LHCN-M2 (cell line): Measurements from ENCODE around the gene MISP. TPM values are rescaled to one million over a fixed set of nuclear protein-coding genes. Genes with fewer than 3 reads are reported as not detected.

Source experiments
- DNase-seq: peaks from one replicate; pipeline ENCODE4 v3.0.0-alpha.2; 2012; ENCODE audit warnings: low read depth
- total RNA-seq: library from RNA; depleted of rRNA; stranded (reverse); fragments of >200 nt; gene quantifications from 2 replicates; pipeline ENCODE4 v1.2.3, GENCODE V29; 2014

The MISP gene
- total RNA-seq, 1 experiment from 2014 or later, result 0.46 TPM

DNA sequence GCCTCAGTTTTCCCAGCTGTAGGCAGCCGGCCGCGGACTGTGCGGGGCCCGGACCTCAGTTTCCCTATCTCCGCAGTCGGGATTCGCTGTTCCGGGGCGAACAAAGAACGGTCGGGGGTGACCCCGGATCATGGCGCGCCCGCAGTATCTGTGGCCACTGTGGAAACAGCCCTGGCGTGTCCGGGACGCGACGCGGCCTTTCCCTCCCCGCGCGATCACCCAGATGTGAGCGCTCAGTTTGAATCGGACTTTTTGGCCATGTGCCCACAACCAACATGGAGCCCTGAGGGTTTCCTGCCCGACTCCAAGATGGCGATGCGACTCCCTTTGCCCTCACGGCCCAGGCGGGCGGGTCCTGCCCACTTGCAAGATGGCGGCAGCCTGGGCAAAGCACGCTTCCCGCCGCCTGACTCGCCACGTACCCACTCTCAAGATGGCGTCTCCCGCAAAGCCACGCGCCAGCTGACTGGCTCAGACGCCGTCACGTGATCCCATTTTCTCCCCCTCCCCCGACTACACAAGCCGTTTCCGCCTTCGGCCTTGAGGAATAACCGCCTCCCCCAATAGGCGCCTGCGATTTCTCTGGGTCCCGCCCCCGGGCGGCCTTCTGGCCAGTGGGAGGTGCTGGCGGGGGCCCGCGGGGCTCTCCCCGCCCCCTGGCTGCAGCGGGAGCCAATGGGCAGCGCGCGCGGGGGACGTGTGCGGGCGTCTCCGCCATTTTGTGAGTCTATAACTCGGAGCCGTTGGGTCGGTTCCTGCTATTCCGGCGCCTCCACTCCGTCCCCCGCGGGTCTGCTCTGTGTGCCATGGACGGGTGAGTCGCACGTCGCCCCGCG lies 46.0 kb downstream of the MISP start, which contains the start of gene PTBP1:
TSS of gene PTBP1 (plus strand) at position 761 of the 836 bp plus-strand sequence. CDS start at position 807, 46 bp downstream.
- DNase-seq, result peak; percentile 100

DNA sequence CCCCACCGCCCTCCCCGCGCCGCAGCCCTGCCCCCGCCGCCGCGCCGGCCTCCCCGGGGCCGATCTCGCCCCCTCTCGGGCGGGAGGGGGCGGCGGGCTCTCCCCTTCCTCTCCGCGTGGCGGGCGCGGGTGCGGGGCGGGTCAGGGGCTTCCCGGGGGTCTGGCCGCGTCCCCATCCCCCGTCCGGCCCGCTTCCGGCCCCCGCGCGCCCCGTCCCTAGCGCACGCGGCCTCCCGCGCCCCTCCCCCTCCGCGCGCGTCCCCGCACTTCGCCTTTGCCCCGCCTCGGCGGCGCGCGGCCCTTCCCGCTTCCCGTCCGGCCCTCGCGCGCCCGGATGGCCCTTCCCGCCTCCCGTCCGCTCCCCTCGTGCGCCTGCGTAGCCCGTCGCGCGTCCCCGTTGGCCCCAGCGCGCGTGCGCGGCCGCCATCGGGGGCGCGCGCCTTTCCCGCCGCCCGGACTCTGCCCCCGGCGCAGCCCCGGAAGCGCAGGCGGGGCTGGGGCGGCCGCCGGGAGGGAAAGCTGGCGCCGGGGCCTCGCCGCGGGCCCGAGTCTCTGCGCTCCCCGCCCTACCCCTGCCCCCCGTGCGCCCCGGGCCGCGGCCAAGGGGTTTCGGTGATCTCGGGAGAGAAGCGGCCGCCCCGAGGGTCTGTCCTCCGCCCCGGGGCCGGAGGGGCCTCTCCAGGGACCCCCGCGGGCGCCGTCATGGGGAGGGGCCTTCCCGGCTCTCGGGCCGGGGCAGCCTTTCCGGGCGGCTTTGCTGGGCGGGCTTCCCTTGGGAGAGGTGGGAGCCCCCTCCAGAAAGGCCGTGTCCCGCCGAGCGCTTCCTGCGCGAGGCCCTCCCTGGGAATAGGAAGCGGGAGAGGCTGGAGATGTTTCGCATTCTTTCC lies 46.9 kb downstream of the MISP start:
- DNase-seq, result peak; percentile 90

DNA sequence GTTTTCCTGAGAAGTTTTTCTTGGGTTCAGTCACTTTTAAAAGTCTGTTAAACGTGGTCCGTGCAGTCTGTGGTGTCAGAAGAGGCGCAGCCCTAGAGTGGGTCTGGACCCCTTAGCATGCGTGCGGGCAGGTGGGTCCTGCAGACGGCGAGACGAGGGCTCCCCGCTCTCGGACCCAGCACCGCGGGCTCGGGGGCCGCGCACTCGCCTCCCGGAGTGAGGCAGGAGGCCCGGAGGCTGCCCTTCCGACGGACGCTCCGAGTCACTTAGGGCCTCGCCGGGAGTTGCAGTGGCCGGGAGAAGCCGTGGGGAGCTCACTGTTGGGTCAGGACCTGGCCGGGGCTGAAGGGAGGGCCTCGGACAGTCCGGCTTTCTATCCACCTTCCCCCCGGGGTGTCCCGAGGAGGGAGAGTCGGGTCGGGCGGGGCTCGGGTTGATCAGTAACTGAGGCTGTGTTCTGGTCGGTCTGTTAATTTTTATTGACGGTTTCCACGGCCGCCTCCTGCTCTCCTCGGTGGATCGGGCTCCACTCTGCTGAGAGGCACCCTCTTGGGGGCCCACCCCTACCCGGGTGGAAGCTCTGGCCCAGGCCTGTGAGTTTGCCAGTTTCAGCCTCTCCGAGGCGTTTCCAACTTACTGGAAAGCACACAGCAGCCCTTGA lies 47.6 kb downstream of the MISP start:
- DNase-seq, result no peak

DNA sequence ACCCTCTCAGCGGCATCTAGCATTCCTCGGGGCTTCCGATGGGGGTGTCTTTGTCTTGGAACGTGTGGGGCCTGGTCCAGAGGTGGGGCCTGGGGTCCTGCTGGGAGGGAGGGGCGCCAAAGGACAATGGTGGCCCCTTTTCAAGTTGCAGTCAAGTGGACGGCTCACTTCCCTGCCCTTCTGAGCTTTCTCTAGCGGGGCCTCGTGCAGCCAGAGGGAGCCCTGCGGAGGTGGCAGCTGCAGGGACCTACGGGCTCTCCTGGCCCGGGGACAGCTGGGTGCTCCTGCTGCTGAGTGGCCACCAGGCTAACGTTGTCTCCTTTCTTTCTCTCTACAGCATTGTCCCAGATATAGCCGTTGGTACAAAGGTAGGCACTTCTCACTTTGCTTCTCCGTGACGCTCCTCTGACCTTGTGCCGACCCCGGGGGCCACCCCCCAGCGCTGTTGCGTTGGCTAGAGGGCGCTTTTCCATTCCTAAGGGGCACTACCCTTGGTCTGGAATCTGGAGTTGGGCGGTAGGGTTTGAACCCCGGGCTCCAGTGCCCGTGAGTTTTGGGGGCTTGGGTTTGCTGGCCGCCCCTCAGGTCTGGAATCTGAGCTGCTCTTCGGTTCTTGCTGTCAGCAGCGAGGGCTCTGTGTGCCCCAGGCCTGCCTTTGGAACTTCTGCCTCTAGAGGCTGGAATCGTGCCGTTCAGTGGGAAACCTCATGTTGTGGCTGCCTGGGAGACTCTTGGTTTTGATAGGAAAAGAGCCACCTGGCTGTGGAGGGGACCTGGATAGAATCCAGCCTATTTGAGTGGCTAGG lies 48.4 kb downstream of the MISP start:
- DNase-seq, result peak; percentile 60

DNA sequence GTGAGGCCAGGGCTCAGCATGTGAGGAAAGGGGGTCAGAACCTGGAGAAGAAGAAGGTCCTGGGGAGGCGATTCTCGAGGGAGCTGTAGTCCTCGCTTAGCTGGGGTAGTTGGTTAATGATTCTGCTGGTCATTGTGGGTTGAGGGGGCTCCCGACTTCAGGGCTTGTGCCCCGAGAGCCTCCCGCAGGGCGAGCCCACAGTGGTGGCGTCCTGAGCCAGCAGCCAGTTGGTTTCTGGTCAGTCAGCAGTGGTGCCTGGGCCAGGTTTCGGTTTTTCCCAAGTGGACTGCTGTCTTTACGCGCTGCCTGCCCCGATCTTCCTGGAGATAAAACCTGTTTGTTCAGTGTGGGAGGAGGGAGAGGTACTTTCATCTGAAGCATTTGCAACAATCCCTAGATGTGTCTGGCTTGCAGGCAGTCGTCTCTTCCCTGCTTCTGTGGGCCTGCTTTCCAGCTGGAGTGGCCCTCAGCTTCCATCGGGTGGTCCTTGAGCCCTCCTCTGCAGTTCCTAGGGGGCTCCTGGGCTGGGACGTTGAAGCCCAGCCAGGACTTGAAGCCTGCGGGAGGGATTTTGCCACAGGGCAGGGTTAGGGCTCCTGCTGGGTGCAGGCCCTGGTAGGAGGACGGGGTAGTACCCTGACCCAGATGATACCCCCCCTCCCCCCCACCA lies 49.6 kb downstream of the MISP start:
- DNase-seq, result no peak

DNA sequence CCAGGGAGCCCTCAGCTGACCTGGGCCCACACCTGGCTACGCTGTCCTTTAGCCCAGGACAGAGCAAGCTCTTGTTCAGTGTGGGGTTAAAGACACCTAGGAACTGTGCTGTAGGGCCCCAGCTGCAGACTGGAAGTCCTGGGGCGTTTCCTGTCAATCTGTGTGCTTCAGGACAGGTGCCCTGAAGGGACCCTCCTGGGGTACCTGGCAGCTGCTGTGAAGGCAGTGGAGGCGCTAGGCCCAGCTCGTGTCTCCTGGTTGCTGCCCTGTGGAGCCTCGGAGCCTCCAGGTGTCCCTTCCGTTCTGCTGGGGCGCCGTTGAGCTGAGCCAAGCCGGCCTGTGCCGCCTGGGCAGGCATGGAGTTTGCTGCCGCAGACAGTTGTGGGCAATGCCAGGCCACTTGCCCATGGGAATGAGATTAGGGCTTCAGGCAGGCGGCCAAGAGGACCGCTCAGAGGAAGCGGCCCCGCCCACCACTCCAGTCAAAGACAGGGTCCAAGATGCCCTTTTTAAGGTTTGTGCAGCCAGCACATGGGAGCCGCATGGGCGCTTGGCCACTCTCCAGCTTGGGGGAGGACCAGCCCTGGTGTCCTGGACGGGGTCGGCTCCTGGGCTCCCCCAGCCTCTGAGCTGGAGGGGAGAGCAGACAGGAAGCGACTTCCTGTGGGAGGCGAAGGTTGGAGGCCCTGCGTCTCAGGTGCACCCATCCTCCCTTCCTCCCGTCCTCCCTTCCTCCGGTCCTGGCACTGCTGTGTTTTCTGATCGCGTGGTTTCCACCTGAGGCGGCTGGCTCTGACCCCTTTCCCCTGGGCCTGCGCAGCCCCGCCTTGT lies 50.3 kb downstream of the MISP start:
- DNase-seq, result peak; percentile 74

DNA sequence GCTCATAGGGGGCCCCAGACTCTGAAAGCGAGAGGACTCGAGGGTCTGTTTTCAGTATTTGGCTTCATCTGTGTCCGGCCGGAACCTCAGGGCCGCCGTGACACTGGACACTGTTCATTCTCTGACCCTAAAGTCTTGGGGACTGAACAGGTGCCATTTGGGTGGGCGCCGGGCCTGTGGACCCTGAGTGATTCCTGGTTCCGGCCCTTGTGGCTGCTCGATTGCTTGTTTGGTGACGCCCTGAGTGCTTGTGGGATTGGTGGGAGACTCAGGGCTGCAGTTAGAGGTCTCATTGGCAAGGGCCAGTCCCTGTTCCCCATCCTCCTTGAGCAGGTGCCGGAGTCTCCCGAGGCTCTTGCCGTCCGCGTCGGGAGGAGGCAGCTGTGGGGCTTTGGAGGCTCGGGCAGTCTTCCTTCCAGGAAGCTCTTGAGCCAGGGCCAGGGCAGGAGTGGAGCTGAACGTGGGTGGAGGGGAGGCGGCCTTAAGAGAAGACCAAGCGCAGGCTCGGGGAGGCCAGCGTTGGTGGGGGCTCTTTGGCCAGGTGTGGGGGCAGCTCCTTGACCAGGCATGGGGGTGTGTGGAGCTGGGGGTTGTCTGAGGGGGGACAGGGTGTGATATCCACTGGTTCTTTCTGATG lies 51.1 kb downstream of the MISP start:
- DNase-seq, result peak; percentile 31

DNA sequence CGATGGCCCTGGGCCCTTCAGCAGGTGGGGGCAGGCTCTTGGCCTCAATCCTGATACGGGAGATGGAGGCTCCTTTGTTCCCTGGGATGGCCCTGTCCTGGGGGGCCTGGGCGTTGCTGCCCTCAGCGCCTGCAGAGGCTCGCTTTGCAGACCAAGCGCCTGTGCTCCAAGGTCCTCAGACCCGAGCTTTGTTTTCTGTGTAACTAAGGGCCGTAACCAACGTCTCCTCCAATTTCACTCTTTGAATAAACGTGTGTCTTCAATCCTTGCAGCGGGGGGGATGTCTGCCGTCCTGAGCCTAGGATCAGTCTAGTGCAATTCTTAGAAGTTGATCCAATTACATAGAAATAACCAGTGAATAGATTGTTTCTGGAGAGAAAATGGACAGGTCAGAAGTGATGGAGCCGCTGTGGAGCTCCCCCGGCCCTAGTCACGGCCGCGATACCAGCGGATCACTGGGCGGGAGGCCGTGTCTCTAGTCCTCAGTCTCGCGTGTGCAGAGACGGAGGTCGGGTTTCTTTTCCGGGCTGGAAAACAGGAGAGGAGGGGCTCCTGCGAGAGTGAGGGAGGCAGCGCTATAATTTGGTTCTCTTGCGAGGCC lies 51.7 kb downstream of the MISP start:
- no peak for DNase-seq

DNA sequence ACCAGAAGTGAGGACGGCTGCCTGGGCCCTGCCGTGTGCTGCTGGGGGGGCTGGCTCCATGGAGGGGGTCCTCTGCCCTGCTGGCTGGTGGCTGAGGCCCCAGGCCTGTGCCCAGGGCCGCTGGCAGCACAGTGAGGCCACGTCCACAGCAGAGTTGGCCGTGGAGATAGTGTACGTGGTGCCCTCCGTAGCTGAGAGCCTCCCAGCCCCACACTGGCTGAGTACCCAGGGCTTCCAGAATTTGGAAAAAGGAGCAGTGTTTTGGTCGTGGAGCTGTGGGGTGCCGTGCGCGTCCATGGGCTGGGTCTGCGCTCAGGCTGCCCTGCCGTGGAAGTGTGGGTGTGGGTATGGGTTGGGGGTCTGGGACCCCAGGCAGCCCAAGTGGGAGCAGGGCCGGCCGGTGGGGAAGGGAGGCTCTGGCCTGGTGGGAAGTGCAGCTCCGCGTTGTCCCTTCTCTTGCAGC lies 52.2 kb downstream of the MISP start:
- DNase-seq, result no peak

DNA sequence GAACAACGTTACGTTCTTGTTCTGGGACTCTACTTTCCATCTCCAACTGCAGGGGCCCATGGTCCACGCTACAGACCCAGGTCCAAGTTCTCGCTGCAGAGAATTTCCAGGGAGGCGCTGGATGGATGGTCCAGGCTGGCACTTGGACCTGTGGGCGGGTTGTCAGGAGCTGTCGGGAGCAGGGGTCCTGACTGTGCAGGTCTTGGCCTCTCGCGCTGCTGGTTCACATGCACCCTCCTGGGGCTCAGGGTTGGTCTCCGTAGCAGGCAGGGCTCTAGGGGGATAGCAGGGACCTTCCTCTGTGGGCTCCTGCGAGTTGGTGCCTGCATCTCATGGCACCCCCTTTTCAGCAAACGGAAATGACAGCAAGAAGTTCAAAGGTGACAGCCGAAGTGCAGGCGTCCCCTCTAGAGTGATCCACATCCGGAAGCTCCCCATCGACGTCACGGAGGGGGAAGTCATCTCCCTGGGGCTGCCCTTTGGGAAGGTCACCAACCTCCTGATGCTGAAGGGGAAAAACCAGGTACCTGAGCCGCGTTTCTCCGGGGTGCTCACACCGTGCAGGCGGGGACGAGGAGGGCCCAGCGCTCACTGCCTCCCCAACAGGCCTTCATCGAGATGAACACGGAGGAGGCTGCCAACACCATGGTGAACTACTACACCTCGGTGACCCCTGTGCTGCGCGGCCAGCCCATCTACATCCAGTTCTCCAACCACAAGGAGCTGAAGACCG lies 52.9 kb downstream of the MISP start:
- no peak for DNase-seq

DNA sequence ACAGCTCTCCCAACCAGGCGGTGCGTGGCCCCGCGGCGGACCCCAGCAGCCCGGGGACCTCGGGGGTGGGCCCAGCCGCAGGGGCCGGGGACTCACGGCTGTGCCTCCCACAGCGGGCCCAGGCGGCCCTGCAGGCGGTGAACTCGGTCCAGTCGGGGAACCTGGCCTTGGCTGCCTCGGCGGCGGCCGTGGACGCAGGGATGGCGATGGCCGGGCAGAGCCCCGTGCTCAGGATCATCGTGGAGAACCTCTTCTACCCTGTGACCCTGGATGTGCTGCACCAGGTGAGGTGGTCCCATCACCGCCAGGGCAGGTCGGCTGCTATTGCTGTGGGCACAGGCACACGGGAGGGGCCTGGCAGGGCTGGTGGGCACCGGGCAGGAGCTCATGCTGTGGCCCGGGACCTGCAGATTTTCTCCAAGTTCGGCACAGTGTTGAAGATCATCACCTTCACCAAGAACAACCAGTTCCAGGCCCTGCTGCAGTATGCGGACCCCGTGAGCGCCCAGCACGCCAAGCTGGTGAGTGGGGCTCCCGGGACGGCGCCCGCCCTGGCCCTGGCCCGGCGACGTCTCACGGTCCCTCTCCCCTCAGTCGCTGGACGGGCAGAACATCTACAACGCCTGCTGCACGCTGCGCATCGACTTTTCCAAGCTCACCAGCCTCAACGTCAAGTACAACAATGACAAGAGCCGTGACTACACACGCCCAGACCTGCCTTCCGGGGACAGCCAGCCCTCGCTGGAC lies 53.7 kb downstream of the MISP start:
- DNase-seq, result no peak

DNA sequence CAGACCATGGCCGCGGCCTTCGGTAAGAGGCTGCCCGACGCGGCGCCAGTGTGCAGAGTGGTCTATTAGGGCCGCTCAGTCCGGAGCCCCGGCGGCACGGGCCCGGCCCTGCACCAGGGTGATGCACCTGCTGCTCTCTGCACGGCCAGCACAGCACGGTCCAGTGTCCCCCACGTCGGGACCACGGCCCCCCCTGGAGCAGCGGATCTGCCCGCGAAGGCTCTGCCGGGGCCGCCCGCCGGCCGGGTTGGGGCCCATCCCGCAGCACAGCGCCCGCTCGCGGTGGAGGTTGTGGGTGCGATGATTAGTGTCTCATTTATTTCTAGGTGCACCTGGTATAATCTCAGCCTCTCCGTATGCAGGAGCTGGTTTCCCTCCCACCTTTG lies 54.2 kb downstream of the MISP start:
- DNase-seq, result no peak

DNA sequence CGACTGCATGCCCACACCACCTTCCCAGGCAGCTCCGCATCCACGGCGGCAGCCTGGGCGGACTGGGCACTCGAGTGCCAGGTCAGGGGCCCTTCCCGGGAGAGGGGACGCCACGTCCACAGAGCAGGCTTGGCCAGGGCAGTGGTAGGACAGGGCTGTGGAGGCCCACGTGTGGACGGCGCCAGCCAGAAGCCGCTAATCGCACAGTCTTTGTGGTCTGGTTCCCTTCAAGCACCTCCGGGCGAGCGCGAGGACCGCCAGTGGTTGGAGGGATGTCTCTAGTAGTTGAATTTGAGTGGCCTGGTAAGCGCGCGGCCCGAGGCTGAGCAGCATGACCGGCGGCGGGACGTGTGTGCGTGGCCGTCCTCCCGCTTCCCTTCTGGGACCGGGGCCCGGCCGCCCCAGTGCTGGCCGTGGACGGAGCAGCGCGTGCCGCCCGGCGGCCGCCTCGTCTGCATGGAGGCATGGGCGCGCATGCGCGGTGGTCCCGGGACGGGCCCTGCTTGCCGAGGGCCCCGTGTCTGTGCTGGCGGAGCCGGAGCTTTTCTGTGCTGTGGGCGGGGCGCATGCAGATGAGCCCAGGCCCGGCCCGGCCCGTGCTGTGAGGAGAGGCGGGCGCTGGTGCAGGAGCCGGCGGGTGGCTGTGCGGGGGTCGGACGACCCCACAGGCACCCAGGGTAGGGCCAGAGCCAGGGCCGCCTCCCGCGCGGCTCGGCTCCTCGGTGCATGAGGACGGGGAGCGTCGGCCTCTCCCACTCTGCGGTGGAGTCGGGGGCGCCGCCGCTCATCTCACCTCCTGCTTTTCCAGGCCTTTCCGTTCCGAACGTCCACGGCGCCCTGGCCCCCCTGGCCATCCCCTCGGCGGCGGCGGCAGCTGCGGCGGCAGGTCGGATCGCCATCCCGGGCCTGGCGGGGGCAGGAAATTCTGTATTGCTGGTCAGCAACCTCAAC lies 55.0 kb downstream of the MISP start:
- DNase-seq, result no peak

DNA sequence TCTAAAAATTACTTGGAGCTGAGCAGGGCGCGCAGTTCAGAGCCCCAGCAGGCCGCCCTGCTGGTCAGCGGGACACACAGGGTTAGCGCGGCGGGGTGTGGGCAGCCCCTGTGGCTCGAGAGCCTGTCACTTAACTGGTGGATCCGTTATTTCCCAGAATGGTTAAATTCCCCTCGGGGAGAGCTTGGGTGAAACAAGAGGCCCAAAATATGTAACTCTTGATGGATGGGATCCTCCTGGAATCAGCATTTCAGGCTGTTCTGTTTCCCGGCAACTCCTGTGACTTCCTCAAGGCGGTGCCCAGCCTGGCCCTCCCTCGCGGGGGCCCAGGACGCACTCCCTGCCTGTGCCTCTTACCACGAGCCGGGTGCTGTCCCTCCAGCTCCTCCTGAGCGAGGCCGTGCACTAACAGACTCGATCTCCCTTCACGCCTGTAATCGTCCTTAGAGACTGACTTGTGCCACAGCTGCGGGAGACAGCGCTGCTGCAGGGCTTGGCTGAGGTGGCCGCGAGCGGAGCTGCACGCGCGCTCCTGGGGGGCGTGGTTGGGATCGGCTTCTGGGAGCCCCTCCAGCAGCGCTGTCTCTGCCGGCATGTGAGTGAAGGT lies 56.0 kb downstream of the MISP start:
- DNase-seq, result no peak

DNA sequence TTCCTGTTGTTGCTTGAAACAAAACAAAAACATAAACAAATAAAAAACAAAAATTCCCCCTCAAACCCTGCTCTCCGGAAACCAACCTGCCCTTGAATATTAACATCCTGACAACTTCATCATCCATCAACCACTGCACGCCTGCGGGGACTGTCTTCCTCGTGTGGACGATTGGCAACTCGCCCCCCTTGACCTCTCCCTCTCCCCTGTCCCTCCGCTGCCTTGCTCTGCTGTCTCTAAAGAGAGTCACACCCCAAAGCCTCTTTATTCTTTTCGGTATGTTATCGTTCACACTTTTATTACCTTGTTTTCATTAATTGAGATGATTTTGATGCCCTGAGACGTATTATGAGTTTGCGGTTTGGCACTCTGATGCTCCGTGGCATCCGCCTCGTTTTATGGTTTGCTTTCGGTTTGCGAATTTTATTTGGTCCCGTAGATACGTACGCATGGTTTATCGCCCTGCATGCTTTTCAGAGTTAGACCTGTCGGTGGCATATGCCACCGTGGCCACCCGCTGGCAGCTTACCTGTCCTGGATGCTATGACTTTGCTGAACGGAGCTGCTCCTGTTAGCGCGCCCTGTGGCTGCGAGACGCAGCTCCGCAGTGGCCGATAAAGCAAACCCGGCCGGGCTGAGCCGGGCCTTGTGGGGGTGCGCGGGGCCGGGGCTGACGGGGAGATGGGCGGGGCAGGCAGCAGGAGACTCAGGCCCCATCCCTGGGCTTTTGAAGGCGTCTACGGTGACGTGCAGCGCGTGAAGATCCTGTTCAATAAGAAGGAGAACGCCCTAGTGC lies 56.9 kb downstream of the MISP start:
- DNase-seq, result no peak
